ENCODE results near the gene NES.

The NES gene

GRCh38 chr1:156693848-156694689 is 16.9 kb upstream of the NES start:
- no peak for DNase-seq
- Histone ChIP-seq H3K4me1 (peaks cover 0 to 45% (median 9%) of the 10 kb centered on the region in 4 donors), H3K27me3 (peaks cover 3 to 69% of the 10 kb centered on the region in 2 donors), H3K36me3 (no peaks in the 10 kb centered on the region), H3K9me3 (no peaks in the 10 kb centered on the region), H3K27ac (no peak overlapping the region), H3K4me3 (no peak overlapping the region)
- TF ChIP-seq CTCF (IDR thresholded peaks at IDR 0.05) = no peak
- intact Hi-C loops (cut with DNase I; ENCODE audit: low total_unique reads) = loop anchor here (2.0 kb wide), 1 partner anchor 31 kb away; no protein-coding TSS in a partner anchor

- Histone ChIP-seq H3K27ac (no peak overlapping the region), H3K36me3 (no peaks in the 10 kb centered on the region), H3K4me1 (peaks cover 0 to 48% (median 11%) of the 10 kb centered on the region in 4 donors), H3K27me3 (peaks cover 3 to 66% of the 10 kb centered on the region in 2 donors), H3K9me3 (no peaks in the 10 kb centered on the region), H3K4me3 (no peak overlapping the region)
- TF ChIP-seq CTCF (IDR thresholded peaks at IDR 0.05) = no peak
- DNase-seq = no peak
- intact Hi-C loops (cut with DNase I; ENCODE audit: low total_unique reads) = loop anchor here (2.0 kb wide), 1 partner anchor 32 kb away; no protein-coding TSS in a partner anchor
Measured at GRCh38 chr1:156692925-156693847, 16.0 kb upstream of the NES start.

GRCh38 chr1:156692441-156692924 is 15.3 kb upstream of the NES start:
- no peaks in the 10 kb centered on the region for H3K9me3 ChIP-seq
- H3K4me3 ChIP-seq = no peak overlapping the region
- peaks cover 0 to 46% (median 11%) of the 10 kb centered on the region in 4 donors for H3K4me1 ChIP-seq
- H3K36me3 ChIP-seq = no peaks in the 10 kb centered on the region
- no peak for TF ChIP-seq CTCF (IDR thresholded peaks at IDR 0.05)
- peaks cover 3 to 63% of the 10 kb centered on the region in 2 donors for H3K27me3 ChIP-seq
- H3K27ac ChIP-seq = no peak overlapping the region
- intact Hi-C loops (cut with DNase I; ENCODE audit: low total_unique reads) = loop anchor here (2.0 kb wide), 1 partner anchor 32 kb away; no protein-coding TSS in a partner anchor
- DNase-seq = no peak

- TF ChIP-seq CTCF (IDR thresholded peaks at IDR 0.05) = no peak
- H3K9me3 ChIP-seq = no peaks in the 10 kb centered on the region
- intact Hi-C loops (cut with DNase I; ENCODE audit: low total_unique reads) = loop anchor here (2.0 kb wide), 1 partner anchor 33 kb away; no protein-coding TSS in a partner anchor
- no peak for DNase-seq
- H3K27ac ChIP-seq = no peak overlapping the region
- peaks cover 0 to 43% (median 11%) of the 10 kb centered on the region in 4 donors for H3K4me1 ChIP-seq
- H3K27me3 ChIP-seq = peaks cover 3 to 56% of the 10 kb centered on the region in 2 donors
- H3K4me3 ChIP-seq = no peak overlapping the region
- no peaks in the 10 kb centered on the region for H3K36me3 ChIP-seq
Measured at GRCh38 chr1:156691665-156692440, 14.6 kb upstream of the NES start.

- Histone ChIP-seq H3K36me3 (no peaks in the 10 kb centered on the region), H3K4me1 (peaks cover 0 to 43% (median 11%) of the 10 kb centered on the region in 4 donors), H3K27me3 (peaks cover 3 to 59% of the 10 kb centered on the region in 2 donors), H3K27ac (no peak overlapping the region), H3K9me3 (no peaks in the 10 kb centered on the region), H3K4me3 (no peak overlapping the region)
- intact Hi-C loops (cut with DNase I; ENCODE audit: low total_unique reads) = no loop called here
- no peak for TF ChIP-seq CTCF (IDR thresholded peaks at IDR 0.05)
- no peak for DNase-seq
Measured at GRCh38 chr1:156691191-156691590, 14.0 kb upstream of the NES start.
